ENCODE results near the gene PNPLA8.

The PNPLA8 gene

DNA sequence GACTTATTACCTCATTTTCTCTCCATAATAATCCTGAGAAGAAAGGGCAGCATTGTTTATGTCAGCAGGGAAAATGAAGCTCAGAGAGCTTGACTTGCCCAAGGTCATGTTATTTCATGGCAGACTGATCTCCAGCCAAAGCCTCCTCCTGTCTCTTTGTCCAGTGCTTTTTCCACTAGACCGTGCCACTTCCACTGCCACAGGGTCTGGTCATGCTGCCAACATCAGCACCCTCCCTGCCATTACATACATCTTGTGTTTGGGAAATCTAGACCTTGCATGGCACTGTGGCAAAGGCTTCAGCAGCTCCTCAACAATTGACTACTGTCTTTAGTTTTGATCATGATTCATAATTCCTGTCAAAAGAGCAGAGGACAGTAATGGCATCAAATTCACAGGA lies 94.8 kb downstream of the PNPLA8 start:
- no peak for DNase-seq (ENCODE audit: low read depth)
- TF ChIP-seq CTCF (IDR thresholded peaks at IDR 0.05; ENCODE audit: low read length, missing control alignments): no peak
- no peak overlapping the region for H3K4me3 ChIP-seq (replicated peaks; ENCODE audit: low read depth, low read length)

GRCh38 chr7:108430664-108431063 lies 95.3 kb downstream of the PNPLA8 start:
- no peak overlapping the region for H3K4me3 ChIP-seq (replicated peaks; ENCODE audit: low read depth, low read length)
- TF ChIP-seq CTCF (IDR thresholded peaks at IDR 0.05; ENCODE audit: low read length, missing control alignments): no peak
- DNase-seq (ENCODE audit: low read depth): no peak

- no peak for TF ChIP-seq CTCF (IDR thresholded peaks at IDR 0.05; ENCODE audit: low read length, missing control alignments)
- H3K4me3 ChIP-seq (replicated peaks; ENCODE audit: low read depth, low read length): no peak overlapping the region
- DNase-seq (ENCODE audit: low read depth): no peak
Observed at GRCh38 chr7:108427766-108428165, 98.2 kb downstream of the PNPLA8 start.

DNA sequence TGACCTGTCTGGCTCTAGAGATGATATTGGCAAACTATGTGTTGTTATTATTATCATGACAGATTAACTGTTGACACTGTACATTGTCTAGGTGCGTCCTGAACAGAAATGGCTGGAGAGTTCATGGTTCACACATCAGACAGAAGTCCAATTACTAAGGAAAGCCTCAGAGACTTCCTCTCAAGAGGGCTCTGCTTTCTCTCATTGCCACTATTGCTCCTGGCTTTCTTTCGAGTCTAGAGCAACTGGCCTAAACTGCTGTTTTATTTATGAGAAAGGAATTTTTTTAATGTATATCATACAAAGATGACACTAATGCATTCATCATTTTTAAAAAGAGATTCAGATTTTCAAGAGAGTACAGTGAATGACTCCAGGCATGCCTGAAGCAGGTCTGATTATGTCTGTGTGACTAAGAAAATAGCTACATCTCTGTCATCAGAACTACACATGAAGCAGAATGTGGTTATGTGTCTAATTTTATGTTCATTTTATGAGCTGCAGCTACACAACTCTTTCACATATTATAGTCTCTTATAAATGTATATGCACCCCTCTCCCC lies 100.1 kb downstream of the PNPLA8 start:
- DNase-seq (ENCODE audit: low read depth): no peak
- no peak overlapping the region for H3K4me3 ChIP-seq (replicated peaks; ENCODE audit: low read depth, low read length)
- no peak for TF ChIP-seq CTCF (IDR thresholded peaks at IDR 0.05; ENCODE audit: low read length, missing control alignments)

DNA sequence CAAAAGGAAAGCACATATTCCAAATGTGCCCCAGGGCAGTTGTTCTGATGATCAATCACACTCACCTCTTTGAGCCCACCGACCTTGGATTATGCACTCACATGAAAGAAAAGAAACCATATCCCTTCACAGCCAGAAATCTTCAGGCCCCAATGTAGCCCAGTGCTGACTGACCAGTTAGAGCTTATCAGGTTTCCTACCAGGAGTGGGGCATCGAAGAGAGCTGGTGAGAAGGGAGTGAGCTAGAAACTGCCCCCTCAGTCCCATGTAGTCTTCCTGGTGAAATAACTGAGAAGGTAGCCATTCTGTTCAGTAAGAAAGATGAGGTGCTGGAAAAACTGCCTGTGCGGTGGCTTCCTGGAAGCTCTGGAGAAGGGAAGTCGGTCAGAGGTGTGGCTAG lies 101.9 kb downstream of the PNPLA8 start:
- no peak for DNase-seq (ENCODE audit: low read depth)
- no peak overlapping the region for H3K4me3 ChIP-seq (replicated peaks; ENCODE audit: low read depth, low read length)
- TF ChIP-seq CTCF (IDR thresholded peaks at IDR 0.05; ENCODE audit: low read length, missing control alignments): no peak

DNA sequence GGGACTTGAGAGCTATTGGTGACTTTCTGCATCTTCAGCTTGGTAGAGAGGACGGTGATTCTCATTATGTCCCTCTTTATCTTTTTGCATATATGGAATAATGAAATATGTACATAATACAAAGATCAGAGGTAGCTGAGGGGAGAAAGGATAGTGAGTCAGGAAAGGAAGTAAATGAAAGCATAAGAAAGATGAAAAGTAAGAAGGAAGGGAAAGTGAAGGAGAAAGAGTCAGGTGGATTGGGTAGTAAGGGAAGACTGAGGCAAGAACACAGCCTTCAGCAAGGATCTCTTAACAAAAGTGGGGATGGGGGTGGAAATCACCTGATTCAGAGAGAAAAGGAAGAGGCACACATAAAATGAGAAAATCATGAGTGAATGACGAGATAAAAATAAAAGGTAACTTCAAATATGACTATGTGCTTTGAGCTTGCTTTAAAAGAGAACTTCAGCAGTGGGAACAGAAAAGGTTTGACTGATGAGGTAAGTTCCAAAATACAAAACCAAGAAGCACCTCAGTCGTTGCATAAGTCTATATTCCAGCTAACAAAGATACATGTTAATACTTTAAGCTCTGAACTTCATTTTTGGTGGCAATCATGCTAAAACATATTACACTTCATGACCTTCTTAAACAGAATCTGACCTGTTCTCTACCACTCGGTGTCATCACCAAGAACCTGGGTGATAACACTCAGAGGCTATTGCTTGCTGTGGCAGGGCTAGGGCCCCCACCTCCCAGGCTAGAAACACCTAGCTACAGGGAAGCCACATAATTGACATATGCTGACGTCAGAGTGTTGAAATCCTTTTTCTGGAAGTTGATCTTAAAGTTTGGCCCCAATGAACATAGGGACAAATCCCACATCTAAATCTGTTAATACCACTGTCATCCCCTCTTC lies 102.6 kb downstream of the PNPLA8 start:
- H3K4me3 ChIP-seq (replicated peaks; ENCODE audit: low read depth, low read length): no peak overlapping the region
- TF ChIP-seq CTCF (IDR thresholded peaks at IDR 0.05; ENCODE audit: low read length, missing control alignments): no peak
- no peak for DNase-seq (ENCODE audit: low read depth)

Data from fibroblast of pulmonary artery (primary cell).